ENCODE measurements around the gene SSBP2. TPM values are rescaled to one million over a fixed set of nuclear protein-coding genes. Genes with fewer than 3 reads are reported as not detected.
A peak's percentile ranks its signal among the peaks of the same experiment; 100 is the strongest.

SSBP2 gene
- total RNA-seq, 2 donors from 2014 or later, result 23.7 to 75.0 TPM

DNA sequence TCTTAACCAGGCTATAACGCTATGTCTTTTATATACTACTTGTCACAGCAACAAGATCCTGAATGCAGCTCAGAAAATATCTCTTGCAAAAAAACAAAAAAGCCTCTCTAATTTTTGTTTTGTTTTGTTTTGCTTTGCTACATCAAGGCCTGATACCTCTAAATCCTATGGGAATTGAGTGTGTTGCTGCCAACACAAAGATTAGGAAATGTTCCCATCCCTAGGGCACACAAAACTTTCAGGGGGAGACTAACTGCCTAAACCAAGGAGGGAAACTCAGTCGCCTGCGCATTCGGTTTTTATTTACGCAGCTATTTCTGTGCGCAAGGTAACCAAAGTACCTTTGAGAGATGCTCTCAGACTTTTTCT lies 1.7 kb downstream of the SSBP2 start:
- H3K27me3 ChIP-seq (replicated peaks; ENCODE audit: insufficient read depth), result no peaks in the 10 kb centered on the region
- peaks cover 5 to 57% of the 10 kb centered on the region in 2 donors for H3K4me1 ChIP-seq (ENCODE audit: control insufficient read depth in 1 of 2, low read depth in 2 of 2)
- TF ChIP-seq CTCF (IDR thresholded peaks at IDR 0.05), result no peak
- no peak for ATAC-seq (ENCODE audit: insufficient number of reproducible peaks, low FRiP score, low read depth)
- H3K36me3 ChIP-seq, result no peaks in the 10 kb centered on the region
- peak overlapping the region; percentile 58 to 60 for H3K27ac ChIP-seq
- peak overlapping the region; percentile 96 for H3K4me3 ChIP-seq
- no peak for DNase-seq (ENCODE audit: low spot score)
- H3K9me3 ChIP-seq, result no peaks in the 10 kb centered on the region

DNA sequence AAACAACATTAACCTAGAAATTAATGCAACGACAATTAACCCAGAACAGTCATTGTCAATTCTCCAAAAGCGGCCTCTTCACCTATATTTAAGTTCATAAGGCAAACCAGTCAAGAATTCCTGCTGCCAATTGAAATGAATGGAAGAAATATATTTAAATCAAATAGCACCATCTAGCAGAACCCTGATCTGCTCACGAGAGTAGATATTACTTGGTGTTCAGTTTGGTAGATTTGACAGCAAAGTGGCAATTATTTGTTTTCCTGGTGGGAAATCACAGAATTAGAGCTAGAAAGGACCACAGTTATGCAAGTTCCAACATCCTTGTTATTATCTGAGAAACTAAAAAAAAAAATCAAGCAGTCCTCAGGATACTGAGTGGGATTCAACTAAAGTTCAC lies 2.3 kb downstream of the SSBP2 start:
- Histone ChIP-seq H3K4me1 (ENCODE audit: control insufficient read depth in 1 of 2, low read depth in 2 of 2) (peaks cover 5 to 57% of the 10 kb centered on the region in 2 donors), H3K36me3 (no peaks in the 10 kb centered on the region), H3K9me3 (no peaks in the 10 kb centered on the region), H3K27ac (no peak overlapping the region), H3K27me3 (replicated peaks; ENCODE audit: insufficient read depth) (no peaks in the 10 kb centered on the region), H3K4me3 (peak overlapping the region; percentile 96)
- ATAC-seq (ENCODE audit: insufficient number of reproducible peaks, low FRiP score, low read depth) (no peak), DNase-seq (ENCODE audit: low spot score) (no peak)
- no peak for TF ChIP-seq CTCF (IDR thresholded peaks at IDR 0.05)

GRCh38 chr5:81747030-81747429 lies 3.9 kb downstream of the SSBP2 start:
- no peak overlapping the region for H3K4me3 ChIP-seq
- no peak for ATAC-seq (ENCODE audit: insufficient number of reproducible peaks, low FRiP score, low read depth)
- no peaks in the 10 kb centered on the region for H3K36me3 ChIP-seq
- H3K27ac ChIP-seq, result no peak overlapping the region
- TF ChIP-seq CTCF (IDR thresholded peaks at IDR 0.05), result no peak
- H3K4me1 ChIP-seq (ENCODE audit: control insufficient read depth in 1 of 2, low read depth in 2 of 2), result peaks cover 0 to 51% of the 10 kb centered on the region in 2 donors
- DNase-seq (ENCODE audit: low spot score), result no peak
- no peaks in the 10 kb centered on the region for H3K27me3 ChIP-seq (replicated peaks; ENCODE audit: insufficient read depth)
- no peaks in the 10 kb centered on the region for H3K9me3 ChIP-seq

DNA sequence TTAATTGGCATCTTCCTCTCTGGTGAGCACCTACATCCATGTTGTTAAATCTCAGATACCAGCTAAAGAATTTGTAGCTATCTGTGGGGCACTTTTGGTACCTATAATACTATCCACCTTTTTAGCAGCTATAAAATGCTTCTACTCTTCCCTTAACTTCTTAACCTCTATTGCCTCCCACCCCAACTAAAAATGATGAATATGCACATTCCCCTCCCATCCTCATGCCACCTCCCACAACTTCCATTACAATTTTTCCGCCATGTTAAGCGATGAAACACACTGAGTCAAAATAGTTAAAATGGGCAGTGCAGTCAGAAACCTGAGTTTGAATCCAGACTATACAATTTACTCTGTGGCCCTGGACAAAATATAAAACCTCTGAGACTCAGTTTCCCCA lies 10.1 kb downstream of the SSBP2 start:
- ATAC-seq (ENCODE audit: insufficient number of reproducible peaks, low FRiP score, low read depth) (no peak), DNase-seq (ENCODE audit: low spot score) (no peak)
- TF ChIP-seq CTCF (IDR thresholded peaks at IDR 0.05), result no peak
- H3K27ac ChIP-seq, result no peak overlapping the region
- no peaks in the 10 kb centered on the region for H3K27me3 ChIP-seq (replicated peaks; ENCODE audit: insufficient read depth)
- H3K4me3 ChIP-seq, result no peak overlapping the region
- peaks cover 0 to 14% of the 10 kb centered on the region in 2 donors for H3K4me1 ChIP-seq (ENCODE audit: control insufficient read depth in 1 of 2, low read depth in 2 of 2)
- no peaks in the 10 kb centered on the region for H3K36me3 ChIP-seq
- H3K9me3 ChIP-seq, result no peaks in the 10 kb centered on the region

DNA sequence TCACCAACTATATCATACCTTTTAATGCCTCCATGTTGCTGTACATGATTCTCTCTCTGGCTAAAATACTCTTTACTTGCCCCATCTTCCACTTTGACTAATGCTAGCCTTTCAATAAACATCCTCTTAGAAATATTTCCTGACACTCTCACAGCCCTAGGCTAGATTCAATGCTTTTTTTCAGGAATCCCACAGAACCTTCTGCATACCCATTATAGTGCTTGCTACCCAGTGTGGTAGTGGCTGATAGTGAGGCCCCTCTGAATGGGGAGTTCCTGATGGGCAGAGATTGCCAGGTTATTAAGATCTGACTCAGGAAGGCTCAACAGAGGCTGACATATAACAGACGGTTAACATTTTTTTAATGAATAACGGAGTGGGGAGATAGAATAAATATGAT lies 11.6 kb downstream of the SSBP2 start:
- H3K9me3 ChIP-seq, result no peaks in the 10 kb centered on the region
- no peak for TF ChIP-seq CTCF (IDR thresholded peaks at IDR 0.05)
- H3K4me3 ChIP-seq, result no peak overlapping the region
- no peak overlapping the region for H3K27ac ChIP-seq
- H3K27me3 ChIP-seq (replicated peaks; ENCODE audit: insufficient read depth), result no peaks in the 10 kb centered on the region
- ATAC-seq (ENCODE audit: insufficient number of reproducible peaks, low FRiP score, low read depth) (no peak), DNase-seq (ENCODE audit: low spot score) (no peak)
- no peaks in the 10 kb centered on the region for H3K4me1 ChIP-seq (ENCODE audit: control insufficient read depth in 1 of 2, low read depth in 2 of 2)
- no peaks in the 10 kb centered on the region for H3K36me3 ChIP-seq

All from thoracic aorta (tissue), 2 donors.